Uterus (tissue), 4 donors: ENCODE data around the gene FIBIN. TPM values are rescaled to one million over a fixed set of nuclear protein-coding genes. Genes with fewer than 3 reads are reported as not detected.
"Not testable (repeated sequence)": the region's sequence is repeated elsewhere in the genome, so short reads cannot be mapped to it uniquely, and the experiment has no call there.

ENCODE experiments used
- DNase-seq, 2 donors: peaks; one replicate each; pipeline ENCODE4 v3.0.0-alpha.2; 2019 to 2020
- H3K27ac ChIP-seq, 2 donors: fragments of 200-600 bp; sonication (generic); 1 replicate in 1 of 2; 2 replicates in 1 of 2; pipeline ENCODE4 v1.5.1; 2016 to 2018
- H3K27me3 ChIP-seq, 2 donors: fragments of 200-600 bp; sonication (generic); one replicate each; pipeline ENCODE4 v1.5.1; 2018 to 2019; ENCODE audit warnings: control low read depth in 1 of 2
- H3K36me3 ChIP-seq, 2 donors: fragments of 200-600 bp; sonication (generic); one replicate each; pipeline ENCODE4 v1.5.1; 2019; ENCODE audit warnings: control low read depth in 1 of 2
- H3K4me1 ChIP-seq, 2 donors: fragments of 200-600 bp; sonication (generic); one replicate each; pipeline ENCODE4 v1.5.1; 2018 to 2019; ENCODE audit warnings: control low read depth in 1 of 2
- H3K4me3 ChIP-seq, 2 donors: fragments of 200-600 bp; sonication (generic); 1 replicate in 1 of 2; 2 replicates in 1 of 2; pipeline ENCODE4 v1.5.1; 2018 to 2019; ENCODE audit warnings: mild to moderate bottlenecking in 1 of 2
- H3K9me3 ChIP-seq, 2 donors: fragments of 200-600 bp; sonication (generic); one replicate each; pipeline ENCODE4 v1.5.1; 2019; ENCODE audit warnings: control low read depth in 1 of 2
- POLR2A ChIP-seq, 2 donors: fragments of 450-650 bp; IDR thresholded peaks; one replicate each; pipeline ENCODE4 v1.6.1; 2016; ENCODE audit warnings: antibody characterized with exemption in 2 of 2, mild to moderate bottlenecking in 1 of 2, moderate library complexity in 1 of 2
- intact Hi-C: fragments of 100-400 bp; cut with DNase I; formaldehyde crosslinking; loops from one replicate; pipeline ENCODE4 v1.15.1; 2023; ENCODE audit warnings: low total_unique reads
- total RNA-seq, 4 donors: library from RNA; depleted of rRNA in 3 of 4; stranded (reverse); fragments of >200 nt in 3 of 4; gene quantifications; one replicate each; pipeline versions ENCODE4 v1.1.0 to v1.2.4, GENCODE V29; 2014 to 2023
- TF ChIP-seq, protein P1 (sequence below), 4 experiments: fragments of 200-600 bp in 2 of 4; fragments of 450-650 bp in 2 of 4; sonication (generic) in 2 of 4; IDR thresholded peaks; one replicate each; pipeline ENCODE4 v1.5.1; 2016 to 2019; ENCODE audit warnings: antibody characterized with exemption in 4 of 4, mild to moderate bottlenecking in 2 of 4, moderate library complexity in 1 of 4
- donor health status: DM: yes; HTN: yes; CAD: no.

Gene FIBIN
- total RNA-seq, 4 donors from 2014 or later, result 6.8 to 40.3 (median 14.6) TPM

DNA sequence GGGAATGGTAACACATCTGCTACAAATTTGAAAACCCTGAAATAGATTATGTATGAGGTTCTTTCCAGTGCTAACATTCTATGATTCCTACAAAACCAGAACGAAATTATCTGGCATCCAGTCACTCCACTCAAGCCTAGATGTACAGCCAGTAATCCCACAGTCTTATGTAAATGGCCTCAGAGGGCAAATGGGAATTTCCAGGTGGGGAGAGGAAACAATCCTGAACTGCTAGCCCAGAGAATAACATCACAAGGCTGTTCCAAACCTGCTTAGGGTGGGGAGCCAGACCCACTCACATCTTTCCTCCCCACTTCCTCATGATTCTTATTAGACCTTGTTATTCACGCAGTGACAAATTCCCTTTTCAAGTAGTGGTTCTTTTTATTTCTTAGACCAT lies 3.5 kb downstream of the FIBIN start:
- H3K27me3 ChIP-seq, result no peaks in the 10 kb centered on the region
- peaks cover 0 to 9% of the 10 kb centered on the region in 2 donors for H3K4me1 ChIP-seq
- H3K36me3 ChIP-seq, result no peaks in the 10 kb centered on the region
- no peaks in the 10 kb centered on the region for H3K9me3 ChIP-seq
- intact Hi-C loops, result no loop called here
- TF ChIP-seq, protein P1, sequence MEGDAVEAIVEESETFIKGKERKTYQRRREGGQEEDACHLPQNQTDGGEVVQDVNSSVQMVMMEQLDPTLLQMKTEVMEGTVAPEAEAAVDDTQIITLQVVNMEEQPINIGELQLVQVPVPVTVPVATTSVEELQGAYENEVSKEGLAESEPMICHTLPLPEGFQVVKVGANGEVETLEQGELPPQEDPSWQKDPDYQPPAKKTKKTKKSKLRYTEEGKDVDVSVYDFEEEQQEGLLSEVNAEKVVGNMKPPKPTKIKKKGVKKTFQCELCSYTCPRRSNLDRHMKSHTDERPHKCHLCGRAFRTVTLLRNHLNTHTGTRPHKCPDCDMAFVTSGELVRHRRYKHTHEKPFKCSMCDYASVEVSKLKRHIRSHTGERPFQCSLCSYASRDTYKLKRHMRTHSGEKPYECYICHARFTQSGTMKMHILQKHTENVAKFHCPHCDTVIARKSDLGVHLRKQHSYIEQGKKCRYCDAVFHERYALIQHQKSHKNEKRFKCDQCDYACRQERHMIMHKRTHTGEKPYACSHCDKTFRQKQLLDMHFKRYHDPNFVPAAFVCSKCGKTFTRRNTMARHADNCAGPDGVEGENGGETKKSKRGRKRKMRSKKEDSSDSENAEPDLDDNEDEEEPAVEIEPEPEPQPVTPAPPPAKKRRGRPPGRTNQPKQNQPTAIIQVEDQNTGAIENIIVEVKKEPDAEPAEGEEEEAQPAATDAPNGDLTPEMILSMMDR (IDR thresholded peaks at IDR 0.05), result no peak
- no peak for TF ChIP-seq POLR2A (IDR thresholded peaks at IDR 0.05)
- no peak overlapping the region for H3K4me3 ChIP-seq
- peak overlapping the region in 1 of 2 donors; percentile 31 for H3K27ac ChIP-seq
- DNase-seq, result no peak

DNA sequence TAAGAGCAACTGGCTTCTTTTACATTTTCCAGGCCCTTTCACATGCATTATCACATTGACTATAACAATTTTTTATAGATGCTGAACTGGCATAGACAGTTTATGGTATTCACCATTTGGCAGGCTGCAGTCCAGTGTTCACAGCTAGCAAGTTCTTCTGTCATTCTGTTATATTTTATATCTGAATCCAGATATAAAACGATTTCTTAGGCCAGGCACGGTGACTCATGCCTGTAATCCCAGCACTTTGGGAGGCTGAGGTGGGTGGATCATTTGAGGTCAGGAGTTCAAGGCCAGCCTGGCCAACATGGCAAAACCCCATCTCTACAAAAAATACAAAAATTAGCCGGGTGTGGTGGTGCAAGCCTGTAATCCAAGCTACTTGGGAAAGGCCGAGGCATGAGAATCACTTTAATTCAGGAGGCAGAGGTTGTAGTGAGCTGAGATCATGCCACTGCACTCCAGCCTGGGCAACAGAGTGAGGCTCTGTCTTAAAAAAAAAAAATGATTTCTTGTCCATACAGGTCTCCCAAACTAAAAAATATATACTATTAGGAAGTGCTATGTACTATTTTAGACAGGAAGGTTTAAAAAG lies 7.3 kb downstream of the FIBIN start:
- H3K4me1 ChIP-seq, H3K27me3 ChIP-seq, H3K36me3 ChIP-seq, H3K9me3 ChIP-seq, H3K4me3 ChIP-seq, intact Hi-C loops: not testable (repeated sequence)
- peak in 1 of 2 donors; percentile 41 for DNase-seq
- H3K27ac ChIP-seq, result peak overlapping the region; percentile 42 to 54

DNA sequence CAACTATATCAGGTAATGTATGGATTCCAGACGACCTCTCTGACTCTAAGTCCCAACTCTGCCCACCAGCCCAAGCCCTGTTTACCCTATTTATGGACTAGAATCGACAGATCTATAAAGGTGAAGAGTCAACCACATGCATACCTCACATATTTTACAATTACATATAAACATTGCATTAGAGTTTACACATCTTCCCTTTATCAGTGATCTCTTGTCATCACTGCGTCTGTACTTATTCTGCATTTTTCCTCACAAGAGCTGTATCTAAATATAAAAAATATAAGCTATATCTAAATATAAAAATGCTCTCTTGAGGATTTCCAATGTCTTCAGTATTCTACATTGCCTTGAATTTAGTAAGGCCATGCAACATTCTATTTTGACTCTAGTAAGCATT lies 8.5 kb downstream of the FIBIN start:
- TF ChIP-seq, protein P1 (IDR thresholded peaks at IDR 0.05), result no peak
- TF ChIP-seq POLR2A (IDR thresholded peaks at IDR 0.05), result no peak
- intact Hi-C loops, result no loop called here
- no peaks in the 10 kb centered on the region for H3K27me3 ChIP-seq
- no peaks in the 10 kb centered on the region for H3K36me3 ChIP-seq
- no peak for DNase-seq
- H3K27ac ChIP-seq, result no peak overlapping the region
- no peaks in the 10 kb centered on the region for H3K9me3 ChIP-seq
- no peak overlapping the region for H3K4me3 ChIP-seq
- peaks cover 0 to 4% of the 10 kb centered on the region in 2 donors for H3K4me1 ChIP-seq

DNA sequence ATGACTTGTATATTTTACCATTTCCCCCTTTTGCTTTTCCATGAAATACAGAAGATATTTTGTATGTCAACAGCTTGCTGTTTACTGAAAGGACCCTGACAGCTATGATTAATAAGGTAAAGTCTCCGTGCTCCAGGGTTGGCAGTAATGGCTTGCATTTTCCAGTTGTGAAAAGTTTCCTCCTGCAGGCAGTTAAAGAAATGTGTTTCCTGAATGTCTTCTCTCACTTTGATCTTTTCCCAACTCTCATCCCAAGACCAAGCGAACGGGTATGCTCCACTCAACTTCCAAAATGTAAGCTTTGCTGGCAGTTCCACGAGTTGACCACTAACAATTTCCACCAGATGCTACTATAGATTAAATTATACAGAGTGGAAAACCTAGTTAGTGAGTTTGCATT lies 8.9 kb downstream of the FIBIN start:
- TF ChIP-seq, protein P1 (IDR thresholded peaks at IDR 0.05), result no peak
- TF ChIP-seq POLR2A (IDR thresholded peaks at IDR 0.05), result no peak
- intact Hi-C loops, result no loop called here
- H3K27ac ChIP-seq, result no peak overlapping the region

DNA sequence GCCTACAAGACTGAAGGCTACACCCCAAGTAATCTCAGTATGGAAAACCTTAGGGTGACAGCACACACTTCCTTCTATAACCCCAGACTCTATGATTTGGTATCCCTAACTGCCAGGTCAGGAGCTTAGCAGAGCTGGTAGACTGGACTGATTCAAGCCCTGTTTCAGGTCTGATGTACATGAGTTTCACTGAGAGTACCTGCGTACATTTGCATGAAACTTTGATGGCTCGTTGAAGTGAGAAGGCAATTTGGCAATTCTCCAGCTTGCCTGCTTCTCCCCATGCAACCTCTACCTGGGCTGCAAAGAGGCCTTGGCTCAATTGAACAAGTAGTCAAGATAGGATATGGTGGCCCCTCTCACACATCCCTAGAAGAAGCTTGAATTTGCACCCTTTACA lies 10.2 kb downstream of the FIBIN start:
- intact Hi-C loops, result no loop called here
- no peak overlapping the region for H3K4me3 ChIP-seq
- no peaks in the 10 kb centered on the region for H3K36me3 ChIP-seq
- DNase-seq, result no peak
- H3K27me3 ChIP-seq, result no peaks in the 10 kb centered on the region
- H3K4me1 ChIP-seq, result peaks cover 0 to 4% of the 10 kb centered on the region in 2 donors
- H3K9me3 ChIP-seq, result no peaks in the 10 kb centered on the region
- TF ChIP-seq POLR2A (IDR thresholded peaks at IDR 0.05), result no peak
- TF ChIP-seq, protein P1 (IDR thresholded peaks at IDR 0.05), result no peak
- H3K27ac ChIP-seq, result no peak overlapping the region

More for the DNA sequence above, 8.9 kb downstream of the FIBIN start:
- Histone ChIP-seq H3K36me3 (no peaks in the 10 kb centered on the region), H3K27me3 (no peaks in the 10 kb centered on the region), H3K4me3 (no peak overlapping the region), H3K9me3 (no peaks in the 10 kb centered on the region), H3K4me1 (peaks cover 0 to 4% of the 10 kb centered on the region in 2 donors)
- DNase-seq, result no peak
